Posterior cingulate gyrus (tissue), 11 donors: ENCODE results near the gene CCM2L.
"Not testable (repeated sequence)": the region's sequence is repeated elsewhere in the genome, so short reads cannot be mapped to it uniquely, and the experiment has no call there.

Experiments
- DNase-seq, 10 donors: peaks; one replicate each; pipeline versions ENCODE4 v3.0.0 to v3.0.0-alpha.2; 2020 to 2021; ENCODE audit warnings: mixed read lengths in 3 of 10
- intact Hi-C: fragments of 100-400 bp; cut with DNase I; formaldehyde crosslinking; loops from one replicate; pipeline ENCODE4 v1.15.1; 2023

Gene CCM2L

DNA sequence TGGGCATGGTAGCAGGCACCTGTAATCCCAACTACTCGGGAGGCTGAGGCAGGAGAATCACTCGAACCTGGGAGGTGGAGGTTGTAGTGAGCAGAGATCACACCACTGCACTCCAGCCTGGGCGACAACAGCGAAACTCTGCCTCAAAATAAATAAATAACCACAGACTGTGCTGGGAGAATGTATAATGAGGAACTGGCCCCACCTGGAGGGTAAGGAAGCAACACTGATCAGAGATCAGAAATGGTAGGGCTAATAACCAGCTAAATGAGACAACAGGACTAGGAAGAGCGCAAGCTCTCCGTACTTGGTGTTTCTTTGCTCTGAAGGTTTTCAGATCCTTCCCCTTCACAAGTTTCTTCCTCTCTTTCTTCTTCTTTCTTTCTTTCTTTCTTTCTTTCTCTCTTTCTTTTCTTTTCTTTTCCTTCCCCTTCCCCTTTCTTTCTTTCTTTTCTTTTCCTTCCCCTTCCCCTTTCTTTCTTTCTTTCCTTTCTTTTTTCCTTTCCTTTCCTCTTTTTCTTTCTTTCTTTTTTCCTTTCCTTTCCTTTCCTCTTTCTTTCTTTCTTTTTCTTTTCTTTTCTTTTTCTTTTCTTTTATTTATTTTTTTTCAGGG lies 14.6 kb downstream of the CCM2L start:
- DNase-seq: no peak
- intact Hi-C loops: no loop called here

DNA sequence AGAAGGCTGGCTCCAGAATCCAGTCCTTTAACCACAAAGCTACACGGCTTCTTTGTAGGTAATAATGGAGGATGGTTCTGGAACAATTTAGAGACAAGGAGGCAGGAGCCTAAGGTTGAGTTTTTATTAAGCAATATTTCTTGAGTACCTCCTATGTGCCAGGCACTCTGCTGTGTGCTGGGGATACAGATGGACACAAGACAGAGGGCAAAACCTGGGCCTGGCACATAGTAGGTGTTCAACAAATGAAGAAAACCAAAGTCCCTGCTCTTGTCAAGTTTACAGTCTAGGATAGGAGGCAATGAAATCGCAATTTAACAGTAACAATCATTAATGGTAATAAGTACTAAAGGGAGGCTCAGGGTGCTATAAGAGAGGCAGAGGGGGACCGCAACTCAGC lies 17.4 kb downstream of the CCM2L start:
- no peak for DNase-seq
- intact Hi-C loops: no loop called here

DNA sequence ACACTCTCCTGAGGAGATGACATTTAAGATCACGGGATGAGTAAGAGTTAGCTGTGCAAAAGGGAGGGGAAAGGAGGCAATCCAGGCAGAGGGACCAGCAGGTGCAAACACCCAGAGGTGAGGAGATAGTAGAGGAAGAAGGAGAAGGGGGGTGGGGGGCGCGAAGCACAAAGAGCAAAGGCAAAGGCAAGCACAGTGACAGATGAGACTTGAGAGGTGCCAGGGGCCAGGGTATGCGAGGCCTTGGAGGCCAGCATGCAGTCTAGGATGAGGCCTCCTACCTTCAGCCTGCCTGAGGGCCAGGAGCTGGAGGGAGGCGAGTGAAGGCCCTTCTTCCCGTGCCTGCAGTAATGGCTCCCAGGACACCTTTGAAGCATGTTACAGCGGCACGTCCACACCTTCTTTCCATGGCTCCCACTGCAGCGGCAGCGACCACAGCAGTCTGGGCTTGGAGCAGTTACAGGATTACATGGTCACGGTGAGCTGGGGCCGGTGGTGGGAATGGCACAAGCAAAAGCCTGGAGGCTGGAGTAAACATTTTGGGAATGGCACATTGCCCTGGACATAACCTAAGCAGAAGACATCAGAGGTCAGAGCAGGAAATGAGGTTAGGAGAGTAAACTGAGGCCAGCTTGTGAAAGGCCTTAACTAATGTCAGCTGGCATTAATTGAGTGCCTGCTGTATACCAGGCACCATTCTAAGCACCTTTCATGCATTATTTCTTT lies 18.6 kb downstream of the CCM2L start:
- DNase-seq: no peak
- intact Hi-C loops: no loop called here

DNA sequence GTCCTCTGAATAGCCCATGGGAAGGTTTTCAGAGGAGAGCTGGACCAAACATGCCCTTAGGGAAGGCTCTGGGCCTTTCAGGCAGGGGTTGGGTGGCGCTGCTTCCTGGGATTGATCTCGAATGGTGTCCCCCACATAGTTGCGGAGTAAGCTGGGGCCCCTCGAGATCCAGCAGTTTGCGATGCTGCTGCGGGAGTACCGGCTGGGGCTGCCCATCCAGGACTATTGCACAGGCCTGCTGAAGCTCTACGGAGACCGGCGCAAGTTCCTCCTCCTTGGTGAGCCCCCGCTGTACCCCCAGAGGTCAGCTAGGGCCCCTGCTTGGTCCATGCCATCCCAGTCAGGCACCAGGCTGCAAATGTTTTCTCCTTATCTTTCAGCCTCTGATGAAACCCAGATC lies 19.3 kb downstream of the CCM2L start:
- no peak for DNase-seq
- intact Hi-C loops: no loop called here

DNA sequence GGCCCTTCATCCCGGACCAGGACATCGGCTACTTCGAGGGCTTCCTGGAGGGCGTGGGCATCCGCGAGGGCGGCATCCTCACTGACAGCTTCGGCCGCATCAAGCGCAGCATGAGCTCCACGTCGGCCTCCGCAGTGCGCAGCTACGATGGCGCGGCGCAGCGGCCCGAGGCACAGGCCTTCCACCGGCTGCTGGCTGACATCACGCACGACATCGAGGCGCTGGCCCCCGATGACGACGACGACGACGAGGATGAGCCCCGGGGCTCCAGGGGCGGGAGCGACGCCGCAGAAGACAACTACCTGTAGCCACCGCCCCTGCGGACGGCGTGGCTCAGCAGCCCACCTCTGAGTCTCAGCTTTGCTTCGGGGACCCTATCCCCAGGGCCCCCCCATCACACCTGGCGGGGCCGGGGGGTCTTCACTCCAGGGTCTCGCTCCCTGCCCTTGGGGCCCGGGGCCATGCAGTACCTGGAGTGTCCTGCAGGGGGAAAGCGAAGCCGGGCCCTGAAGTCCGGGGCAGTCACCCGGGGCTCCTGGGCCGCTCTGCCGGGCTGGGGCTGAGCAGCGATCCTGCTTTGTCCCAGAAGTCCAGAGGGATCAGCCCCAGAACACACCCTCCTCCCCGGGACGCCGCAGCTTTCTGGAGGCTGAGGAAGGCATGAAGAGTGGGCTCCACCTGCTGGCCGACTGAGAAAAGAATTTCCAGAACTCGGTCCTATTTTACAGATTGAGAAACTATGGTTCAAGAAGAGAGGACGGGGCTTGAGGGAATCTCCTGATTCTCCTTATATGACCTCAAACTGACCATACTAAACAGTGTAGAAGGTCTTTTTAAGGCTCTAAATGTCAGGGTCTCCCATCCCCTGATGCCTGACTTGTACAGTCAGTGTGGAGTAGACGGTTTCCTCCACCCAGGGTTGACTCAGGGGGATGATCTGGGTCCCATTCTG lies 21.0 kb downstream of the CCM2L start:
- intact Hi-C loops: loop anchor here (1.0 to 10.0 kb wide), 3 partner anchors 79 to 208 kb away; partner anchors contain the start of gene PDRG1
- DNase-seq: peak; percentile 56 to 94 (median 74)

DNA sequence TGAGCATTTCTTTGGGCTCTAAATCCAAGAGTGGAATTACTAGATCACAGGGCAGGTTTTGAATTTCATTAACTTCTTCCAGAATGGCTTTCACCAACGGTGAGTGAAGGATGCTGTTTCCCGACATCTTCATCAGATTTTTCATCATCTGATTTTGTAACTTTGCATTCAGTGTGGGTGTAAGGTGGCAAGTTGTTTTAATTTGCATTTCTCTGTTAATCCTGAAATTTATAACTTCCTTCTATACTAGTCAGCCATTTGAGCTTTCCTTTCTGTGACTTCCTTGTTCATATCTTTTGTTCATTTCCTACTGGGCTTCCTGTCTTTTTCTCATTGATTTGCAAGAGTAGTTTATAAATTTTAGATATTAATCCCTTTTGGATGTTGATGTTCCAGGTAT lies 23.1 kb downstream of the CCM2L start:
- intact Hi-C loops: loop anchor here (5.0 to 10.0 kb wide), 2 partner anchors 81 to 179 kb away; partner anchors contain the start of gene PDRG1
- no peak for DNase-seq

DNA sequence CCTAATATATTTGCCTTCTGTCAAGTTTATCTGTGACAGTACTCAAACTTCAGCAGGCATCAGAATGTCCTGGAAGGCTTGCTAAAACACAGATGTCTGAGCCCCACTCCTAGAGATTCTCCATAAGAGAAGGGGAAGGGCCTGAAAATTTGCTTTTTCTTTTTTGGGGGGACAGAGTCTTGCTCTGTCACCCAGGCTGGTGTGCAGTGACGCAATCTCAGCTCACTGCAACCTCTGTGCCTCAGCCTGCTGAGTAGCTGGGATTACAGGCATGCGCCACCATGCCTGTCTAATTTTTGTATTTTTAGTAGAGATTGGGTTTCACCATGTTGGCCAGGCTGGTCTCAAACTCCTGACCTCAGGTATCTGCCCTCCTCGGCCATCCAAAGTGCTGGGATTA lies 23.5 kb downstream of the CCM2L start:
- intact Hi-C loops: loop anchor here (2.0 to 10.0 kb wide), 3 partner anchors 57 to 179 kb away; partner anchors contain the start of gene PDRG1
- not testable (repeated sequence) for DNase-seq

DNA sequence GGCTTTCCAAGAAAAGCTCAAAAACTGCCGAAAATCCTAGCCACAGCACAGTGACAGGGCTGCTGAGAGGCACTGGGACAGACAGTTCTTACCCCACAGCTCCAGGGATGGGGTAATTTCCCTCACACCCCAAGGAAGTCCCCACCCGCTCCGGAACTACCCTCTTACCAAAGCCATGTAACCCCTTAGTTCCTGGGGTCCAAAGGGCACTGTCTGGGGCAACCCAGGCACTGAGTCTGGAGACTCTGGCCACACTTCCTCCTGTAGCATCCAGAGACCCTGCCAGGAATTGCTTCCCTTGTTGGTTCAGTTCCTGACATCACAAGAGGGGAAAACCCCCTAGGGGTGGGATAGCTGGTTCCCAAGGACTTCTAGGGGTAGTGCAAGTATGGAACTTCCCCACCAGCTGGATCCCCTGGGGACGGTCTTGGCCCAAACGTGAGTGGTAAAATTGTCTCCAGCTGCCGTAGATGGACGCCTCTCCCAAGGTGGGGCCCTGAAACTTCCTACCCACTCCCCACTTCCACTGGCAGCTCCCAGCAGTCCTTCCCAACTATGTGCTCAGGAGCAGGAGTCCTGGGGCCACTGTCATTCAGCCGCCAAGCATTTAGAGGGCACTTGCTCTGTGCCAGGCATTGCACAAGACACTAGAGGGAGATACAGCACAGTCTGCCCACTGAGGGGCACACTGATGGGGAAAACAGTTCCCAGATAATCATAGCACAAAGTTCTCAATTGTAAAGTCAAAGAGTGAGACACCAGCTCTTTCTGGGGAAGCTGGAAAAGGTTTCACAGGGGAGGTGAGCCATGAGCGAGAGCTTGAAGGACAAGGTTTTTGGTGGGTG lies 24.6 kb downstream of the CCM2L start:
- intact Hi-C loops: loop anchor here (2.0 to 10.0 kb wide), 3 partner anchors 56 to 180 kb away; partner anchors contain the start of gene PDRG1
- no peak for DNase-seq

DNA sequence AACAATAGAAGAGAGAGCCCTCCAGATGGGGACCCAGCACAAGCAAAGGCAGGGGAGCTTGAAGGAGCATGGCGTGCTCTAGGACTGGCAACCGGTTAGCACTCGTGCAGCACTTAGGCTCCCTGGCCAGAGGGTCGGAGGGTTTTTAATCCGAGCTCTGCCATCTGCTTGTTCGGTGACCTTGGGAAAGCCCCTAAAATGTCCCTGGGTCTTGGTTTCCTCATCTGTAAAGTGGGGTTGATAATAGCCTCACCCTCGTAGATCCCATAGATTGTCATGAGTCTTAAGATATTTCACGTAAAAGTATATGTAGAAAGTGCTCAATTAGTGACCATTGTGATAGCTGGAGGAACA lies 25.2 kb downstream of the CCM2L start:
- intact Hi-C loops: loop anchor here (2.0 to 10.0 kb wide), 2 partner anchors 55 to 181 kb away; no protein-coding TSS in a partner anchor
- DNase-seq: no peak

DNA sequence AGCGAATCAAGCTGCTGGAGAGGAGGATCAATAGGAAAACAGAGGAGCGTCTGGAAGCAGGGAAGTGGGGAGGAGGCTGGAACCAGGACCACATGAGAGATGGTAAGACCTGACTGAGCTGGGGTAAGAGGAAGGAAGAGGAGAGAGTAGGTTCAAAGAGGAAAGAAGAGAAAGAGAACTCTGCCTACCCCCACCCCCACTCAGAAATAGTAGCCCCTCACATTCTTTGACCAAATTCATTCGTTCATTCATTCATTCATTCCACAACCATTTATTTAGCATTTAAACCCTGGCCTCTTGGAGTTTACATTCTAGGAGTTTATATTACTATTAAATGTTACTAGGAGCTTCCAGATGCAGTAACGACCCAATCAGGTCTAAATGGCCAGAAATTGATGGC lies 26.0 kb downstream of the CCM2L start:
- no peak for DNase-seq
- intact Hi-C loops: loop anchor here (10.0 kb wide), 1 partner anchor 181 kb away; no protein-coding TSS in a partner anchor

DNA sequence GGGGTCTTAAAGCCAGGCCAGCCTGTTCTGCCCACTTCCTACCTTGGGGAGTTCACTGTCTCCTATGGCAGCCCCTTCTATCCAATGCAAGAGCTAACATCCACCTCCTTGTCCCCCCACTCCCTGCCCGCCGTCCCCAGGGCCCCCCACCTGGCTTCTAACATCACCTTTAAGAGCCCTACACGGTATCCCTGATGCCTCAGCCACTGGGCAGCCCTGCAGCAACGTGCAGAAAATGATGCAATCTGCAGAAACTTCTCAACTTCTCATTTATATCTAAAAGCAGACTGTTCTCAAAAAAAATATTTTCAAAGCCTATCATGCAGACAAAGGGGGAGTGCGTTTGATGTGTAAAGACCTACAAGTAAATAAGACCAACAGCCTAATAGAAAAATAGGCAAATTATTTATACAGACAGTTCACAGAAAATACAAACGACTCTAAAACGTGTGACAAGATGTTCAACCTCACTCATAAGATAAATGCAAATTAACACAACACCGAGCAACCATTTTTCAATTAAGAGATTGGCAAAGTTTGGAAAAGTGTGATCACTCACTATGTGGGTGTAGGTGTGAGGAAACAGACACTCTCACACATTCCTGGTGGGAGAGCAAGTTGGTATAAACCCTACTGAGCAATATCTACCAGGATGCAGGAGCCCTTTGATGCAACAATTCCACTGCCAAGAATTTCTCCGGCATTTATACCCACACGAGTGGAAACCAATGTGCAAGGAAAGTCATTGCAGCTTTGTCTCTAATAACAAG lies 26.7 kb downstream of the CCM2L start:
- DNase-seq: no peak
- intact Hi-C loops: loop anchor here (10.0 kb wide), 1 partner anchor 182 kb away; no protein-coding TSS in a partner anchor

DNA sequence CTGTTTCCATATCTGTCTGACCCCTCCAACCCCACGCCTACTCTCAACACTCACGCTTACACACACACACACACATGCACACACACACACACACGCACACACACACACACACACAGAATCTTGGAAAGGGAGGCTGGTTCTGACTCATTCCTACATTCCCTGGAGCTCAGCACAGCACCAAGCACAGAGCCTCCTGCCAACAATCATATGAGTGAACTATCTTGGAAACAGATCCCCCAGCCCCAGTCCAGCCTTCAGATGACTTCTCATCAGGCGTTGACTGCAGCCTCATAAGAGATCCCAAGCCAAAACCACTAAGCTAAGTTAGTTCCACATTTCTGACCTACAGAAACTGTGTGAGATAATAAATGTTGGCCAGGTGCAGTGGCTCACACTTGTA lies 27.7 kb downstream of the CCM2L start:
- no peak for DNase-seq
- intact Hi-C loops: loop anchor here (10.0 kb wide), 1 partner anchor 183 kb away; no protein-coding TSS in a partner anchor

DNA sequence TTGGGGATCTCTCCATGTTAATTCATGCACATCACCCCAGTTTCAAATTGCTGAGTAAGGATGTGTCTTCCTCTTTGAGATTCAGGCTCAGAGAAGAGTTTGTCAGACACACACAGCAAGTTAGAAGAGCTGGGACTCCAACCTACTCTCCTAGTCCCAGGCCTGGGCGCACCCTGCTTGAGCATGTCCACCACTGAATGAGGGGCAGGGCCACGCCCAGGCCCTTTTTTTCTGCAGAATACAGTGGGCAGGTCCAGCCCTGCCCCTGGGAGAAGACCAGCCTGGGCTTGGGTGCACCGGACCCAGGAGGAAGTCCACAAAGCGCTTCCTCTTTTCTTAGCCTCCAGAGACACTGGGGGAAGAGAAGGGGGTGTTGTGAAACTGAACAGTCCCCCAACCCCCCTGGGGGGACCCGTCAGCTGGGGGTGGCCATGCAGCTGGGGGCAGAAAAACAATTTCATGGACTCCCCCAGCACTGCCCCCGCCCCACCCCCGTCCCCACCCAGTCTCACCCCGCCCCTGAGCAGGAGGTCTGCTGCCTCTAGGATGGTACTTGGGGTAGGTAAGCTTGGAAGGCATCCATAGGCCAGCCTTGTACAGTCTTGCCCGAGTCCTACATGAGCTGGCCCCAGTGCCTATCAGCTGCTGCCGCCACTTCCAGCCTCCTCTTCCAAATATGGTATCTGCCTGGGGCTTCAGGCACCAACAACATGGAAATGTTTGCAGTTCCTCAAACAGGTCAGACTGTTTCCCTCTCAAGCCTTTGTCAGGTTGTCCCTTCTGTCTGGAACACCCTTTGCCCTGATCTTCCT lies 30.1 kb downstream of the CCM2L start:
- DNase-seq: peak in 1 of 10 donors; percentile 89
- intact Hi-C loops: no loop called here

DNA sequence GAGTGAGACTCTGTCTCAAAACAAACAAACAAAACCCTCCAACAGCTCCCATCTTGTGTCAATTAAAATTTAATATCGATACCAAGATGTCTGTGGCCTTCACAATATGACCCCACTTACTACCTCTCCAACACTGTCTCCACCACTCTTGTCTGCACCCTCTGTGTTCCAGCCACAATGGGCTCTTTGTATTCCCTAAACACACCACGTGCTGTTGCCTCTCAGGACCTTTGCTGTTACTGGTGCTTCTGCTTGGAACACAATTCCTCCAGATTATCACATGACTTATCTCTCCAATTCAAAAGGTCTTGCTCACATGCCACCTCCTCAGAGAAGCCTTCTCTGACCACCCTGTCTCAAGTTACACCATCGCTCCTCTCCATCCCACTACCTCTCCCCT lies 35.8 kb downstream of the CCM2L start:
- DNase-seq: no peak
- intact Hi-C loops: no loop called here

DNA sequence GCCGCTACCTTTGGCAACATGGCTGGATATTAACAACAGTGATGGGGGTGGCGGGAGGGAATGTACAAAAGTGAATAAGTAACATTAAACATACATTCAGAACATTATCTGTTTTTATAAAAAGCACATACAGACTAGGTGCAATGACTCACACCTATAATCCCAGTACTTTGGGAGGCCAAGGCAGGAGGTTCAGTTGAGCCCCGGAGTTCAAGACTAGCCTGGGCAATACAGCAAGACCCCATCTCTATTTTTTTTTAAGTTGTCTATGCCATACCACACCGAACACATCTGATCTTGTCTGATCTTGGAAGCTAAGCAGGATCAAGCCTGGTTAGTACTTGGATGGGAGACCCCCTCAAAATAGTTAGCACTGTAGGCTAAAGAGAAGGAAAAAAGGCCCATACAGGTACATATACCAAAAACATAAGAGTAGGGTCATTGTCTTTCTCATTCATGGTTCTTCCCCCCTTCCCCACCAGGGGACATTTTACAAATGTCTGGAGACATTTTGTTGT lies 40.1 kb downstream of the CCM2L start:
- intact Hi-C loops: no loop called here

DNA sequence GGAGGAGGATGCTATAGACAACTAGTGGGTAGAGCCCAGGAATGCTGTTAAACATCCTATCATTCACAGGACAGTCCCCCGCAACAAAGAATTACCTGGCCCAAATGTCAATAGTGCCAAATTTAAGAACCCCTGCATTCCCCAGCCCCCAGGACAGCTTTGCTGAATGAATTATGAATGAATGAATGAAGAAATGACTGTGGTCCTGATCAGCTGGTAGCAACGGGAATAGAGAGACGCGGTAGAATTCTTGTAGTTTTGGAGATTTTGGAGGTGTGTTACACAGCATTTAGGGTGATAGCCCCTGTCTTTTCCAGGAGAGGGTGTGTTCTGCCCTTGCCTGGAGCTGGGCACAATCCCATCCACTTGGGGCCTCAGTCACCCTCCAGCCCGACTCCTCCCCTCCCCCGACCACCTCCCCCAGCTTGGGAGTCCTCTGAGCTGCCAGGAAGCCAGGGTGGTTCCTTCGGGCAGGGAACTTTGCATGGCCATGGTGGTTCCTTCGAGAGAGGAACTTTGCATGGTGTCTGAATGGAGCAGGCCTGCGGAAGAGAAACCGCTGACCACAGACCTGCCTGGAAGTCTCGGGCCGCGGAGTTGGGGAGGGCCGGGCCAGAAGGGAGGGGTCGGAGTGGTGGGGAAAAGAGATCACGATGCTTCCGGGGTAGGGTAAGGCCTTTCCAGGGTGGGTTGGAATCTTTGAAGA lies 40.8 kb downstream of the CCM2L start:
- intact Hi-C loops: no loop called here
- DNase-seq: no peak

More for the DNA sequence above, 40.1 kb downstream of the CCM2L start:
- DNase-seq: no peak

DNA sequence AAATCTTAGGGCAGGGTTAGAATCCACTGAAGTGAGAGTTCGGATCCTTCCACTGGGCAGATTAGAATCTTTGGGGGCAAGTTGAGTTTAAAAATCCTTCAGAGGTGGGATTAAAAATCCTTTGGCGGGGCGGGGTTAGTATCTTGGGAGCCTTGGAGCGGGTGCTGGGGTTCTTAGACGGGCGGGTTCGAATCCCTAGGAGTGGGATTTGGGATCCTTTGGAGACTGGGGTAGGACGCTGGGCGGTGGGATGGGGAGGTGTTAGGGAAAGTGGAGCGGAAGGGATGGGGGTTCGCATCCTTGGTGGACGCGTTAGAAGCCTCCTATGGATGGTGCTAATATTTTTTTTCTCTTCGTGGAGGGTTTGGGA lies 41.5 kb downstream of the CCM2L start:
- no peak for DNase-seq
- intact Hi-C loops: no loop called here
